Myocyte (in vitro differentiated cells): ENCODE data around the gene AOC2. TPM values are rescaled to one million over a fixed set of nuclear protein-coding genes. Genes with fewer than 3 reads are reported as not detected.
"Not testable (repeated sequence)": the region's sequence is repeated elsewhere in the genome, so short reads cannot be mapped to it uniquely, and the experiment has no call there.

Experiments
- DNase-seq: peaks from one replicate; pipeline ENCODE4 v3.0.0-alpha.2; 2012; ENCODE audit warnings: low read depth
- total RNA-seq: library from RNA; depleted of rRNA; stranded (reverse); fragments of >200 nt; gene quantifications from 2 replicates; pipeline ENCODE4 v1.2.3, GENCODE V29; 2014

AOC2 gene
- total RNA-seq, 1 donor from 2014 or later: 0.40 TPM

GRCh38 chr17:42853004-42853403 is 8.6 kb downstream of the AOC2 start:
- DNase-seq: no peak

- DNase-seq: no peak
These were observed 9.2 kb downstream of the AOC2 start for GRCh38 chr17:42853597-42853967.

GRCh38 chr17:42853968-42854790 is 9.8 kb downstream of the AOC2 start:
- no peak for DNase-seq

GRCh38 chr17:42855048-42855596 is 10.7 kb downstream of the AOC2 start:
- DNase-seq: no peak

- DNase-seq: not testable (repeated sequence)
These were observed 11.7 kb downstream of the AOC2 start for GRCh38 chr17:42856093-42856492.

- DNase-seq: not testable (repeated sequence)
These were observed 12.1 kb downstream of the AOC2 start for GRCh38 chr17:42856516-42856915.

GRCh38 chr17:42857389-42857788 is 13.0 kb downstream of the AOC2 start:
- no peak for DNase-seq

- no peak for DNase-seq
These were observed 21.3 kb downstream of the AOC2 start for GRCh38 chr17:42865638-42866094.

GRCh38 chr17:42866216-42866615 is 21.8 kb downstream of the AOC2 start:
- no peak for DNase-seq

GRCh38 chr17:42866631-42867575 is 22.5 kb downstream of the AOC2 start:
- peak; percentile 18 for DNase-seq

GRCh38 chr17:42867694-42868261 is 23.4 kb downstream of the AOC2 start:
- DNase-seq: not testable (repeated sequence)

- no peak for DNase-seq
These were observed 24.0 kb downstream of the AOC2 start for GRCh38 chr17:42868338-42868737.

- no peak for DNase-seq
These were observed 27.3 kb downstream of the AOC2 start for GRCh38 chr17:42871647-42872046.

- DNase-seq: no peak
These were observed 28.0 kb downstream of the AOC2 start for GRCh38 chr17:42872251-42872965.

GRCh38 chr17:42873315-42873714 is 28.9 kb downstream of the AOC2 start:
- DNase-seq: no peak

GRCh38 chr17:42873932-42874695 is 29.7 kb downstream of the AOC2 start:
- not testable (repeated sequence) for DNase-seq

- no peak for DNase-seq
These were observed 32.7 kb downstream of the AOC2 start for GRCh38 chr17:42877037-42877436.

GRCh38 chr17:42878123-42878880 is 33.9 kb downstream of the AOC2 start:
- no peak for DNase-seq

GRCh38 chr17:42878924-42879595 is 34.7 kb downstream of the AOC2 start:
- DNase-seq: no peak
